H1 (cell line): ENCODE data around the gene SH3RF2. TPM values are rescaled to one million over a fixed set of nuclear protein-coding genes. Genes with fewer than 3 reads are reported as not detected.

Experiments
- ATF2 ChIP-seq: IDR thresholded peaks from 2 replicates; pipeline ENCODE4 v1.6.1; 2012; ENCODE audit warnings: low read length, inconsistent platforms
- CTBP2 ChIP-seq: IDR thresholded peaks from 2 replicates; pipeline ENCODE4 v1.7.0; 2011; ENCODE audit warnings: borderline replicate concordance, mild to moderate bottlenecking, moderate library complexity, mixed read lengths, low read length; ENCODE audit not compliant: insufficient read depth, insufficient read length
- HDAC6 ChIP-seq: IDR thresholded peaks from one replicate; pipeline ENCODE4 v1.7.1; 2012; ENCODE audit warnings: low read depth, mild to moderate bottlenecking, inconsistent platforms, low read length, moderate library complexity
- KDM1A ChIP-seq: fragments of 200-600, 300-600 bp; sonication (generic); IDR thresholded peaks from 2 replicates; pipeline ENCODE4 v1.7.1; 2016; ENCODE audit warnings: mild to moderate bottlenecking, low read length, borderline replicate concordance
- KDM5A ChIP-seq: fragments of 200-600 bp; IDR thresholded peaks from 2 replicates; pipeline ENCODE4 v1.7.1; 2012; ENCODE audit warnings: mild to moderate bottlenecking, low read length, inconsistent platforms, mixed read lengths
- RBBP5 ChIP-seq: IDR thresholded peaks from 2 replicates; pipeline ENCODE4 v1.7.1; 2012; ENCODE audit warnings: low read depth, mild to moderate bottlenecking, inconsistent platforms, low read length, moderate library complexity, borderline replicate concordance
- SIN3A ChIP-seq, 2 experiments: IDR thresholded peaks in 1 of 2; conservative IDR thresholded peaks in 1 of 2; 2 replicates each; pipeline ENCODE4 v1.6.1; 2011 to 2012; ENCODE audit warnings: low read length in 2 of 2, improper control_type of control experiment in 1 of 2, low read depth in 1 of 2, mild to moderate bottlenecking in 1 of 2
- SP4 ChIP-seq: IDR thresholded peaks from 2 replicates; pipeline ENCODE4 v1.6.1; 2012; ENCODE audit warnings: low read length, inconsistent platforms
- polyA plus RNA-seq, 7 experiments: library from polyadenylated mRNA; depleted of rRNA in 3 of 7; stranded (reverse) in 5 of 7; unstranded in 2 of 7; fragments of >200 nt in 5 of 7; fragments of 200-250 nt in 2 of 7; gene quantifications; 1 replicate in 5 of 7; 2 replicates in 1 of 7; 4 replicates in 1 of 7; pipeline versions ENCODE4 v1.2.1 to v1.2.3, GENCODE V29; 2011 to 2013; ENCODE audit warnings: missing spikeins in 2 of 7, mixed read lengths in 2 of 7
- total RNA-seq: library from RNA; stranded (reverse); fragmentation: NEBNext Ultra II Directional; extraction: Animal tissue kit (Norgen Biotek cat#: 25700); gene quantifications from 2 replicates; pipeline ENCODE4 v1.2.1, GENCODE V29; 2021

The SH3RF2 gene
- total and polyA plus RNA-seq, 2 of the 8 experiments (the other 6 are each of a cell fraction or from before 2014, with no cell fraction given) = 0.80 to 0.95 TPM

- no peak for TF ChIP-seq ATF2
- no peak for TF ChIP-seq SIN3A (conservative IDR thresholded peaks at IDR 0.05 in 1 of 2, IDR thresholded peaks at IDR 0.05 in 1 of 2; ENCODE audit: low read depth in 1 of 2, low read length in 2 of 2)
- no peak for TF ChIP-seq CTBP2
- no peak for TF ChIP-seq SP4
- no peak for TF ChIP-seq KDM1A
- no peak for TF ChIP-seq RBBP5
- TF ChIP-seq KDM5A = no peak
- TF ChIP-seq HDAC6 = no peak
Measured at GRCh38 chr5:145945620-145946111, 9.3 kb downstream of the SH3RF2 start (continued).
